Stimulated activated CD4-positive, alpha-beta T cell treated with anti-CD3 and anti-CD28 coated beads, Interleukin-12 subunit alpha, Interleukin-12 subunit beta, amount 100 ng/mL, for 48 hours (primary cell): ENCODE results near the gene EPYC.
"Not testable (repeated sequence)": the region's sequence is repeated elsewhere in the genome, so short reads cannot be mapped to it uniquely, and the experiment has no call there.

Experiments
- DNase-seq, 3 donors: peaks; one replicate each; pipeline ENCODE4 v3.0.0-alpha.2; 2020; ENCODE audit warnings: low read depth in 2 of 3, low spot score in 1 of 3

Gene EPYC

DNA sequence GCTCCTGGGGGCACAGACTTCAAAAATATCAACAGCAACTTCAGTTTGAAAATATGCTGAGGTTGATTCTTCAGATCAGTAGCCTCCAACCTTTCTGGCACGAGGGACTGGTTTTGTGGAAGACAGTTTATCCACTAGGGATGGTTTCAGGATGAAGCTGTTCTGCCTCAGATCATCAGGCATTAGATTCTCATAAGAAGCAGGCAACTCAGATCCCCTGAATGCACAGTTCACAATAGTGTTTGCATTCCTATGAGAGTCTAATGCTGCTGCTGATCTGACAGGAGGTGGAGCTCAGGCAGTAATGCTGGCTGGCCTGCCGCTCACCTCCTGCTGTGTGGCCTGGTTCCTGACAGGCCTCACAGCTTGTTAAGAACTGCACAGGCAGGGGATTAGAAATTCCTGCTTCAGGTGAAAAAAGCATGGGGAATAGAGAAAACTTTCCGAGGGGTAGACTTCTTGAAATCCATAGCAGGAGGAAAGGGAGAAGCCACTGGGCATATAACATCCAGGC is 12.8 kb downstream of the EPYC start:
- no peak for DNase-seq

DNA sequence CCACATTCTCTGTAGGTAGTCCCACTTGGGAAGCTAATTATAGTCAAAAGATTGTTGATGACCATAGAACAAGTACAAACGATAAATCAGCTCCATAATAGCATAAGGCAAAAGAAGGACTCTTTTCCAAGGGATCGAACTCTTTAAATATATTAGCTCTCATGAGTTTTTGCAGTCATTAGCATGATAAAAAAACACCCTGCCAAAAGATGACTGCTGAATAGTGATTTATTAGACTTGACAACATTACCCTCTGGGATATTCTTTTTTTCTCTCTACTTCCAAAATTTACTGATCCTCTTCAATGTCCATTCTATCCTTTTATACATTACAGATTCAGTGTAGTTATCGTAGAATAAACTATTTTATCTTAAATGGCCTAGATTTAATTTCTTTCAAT is 14.2 kb downstream of the EPYC start:
- no peak for DNase-seq

DNA sequence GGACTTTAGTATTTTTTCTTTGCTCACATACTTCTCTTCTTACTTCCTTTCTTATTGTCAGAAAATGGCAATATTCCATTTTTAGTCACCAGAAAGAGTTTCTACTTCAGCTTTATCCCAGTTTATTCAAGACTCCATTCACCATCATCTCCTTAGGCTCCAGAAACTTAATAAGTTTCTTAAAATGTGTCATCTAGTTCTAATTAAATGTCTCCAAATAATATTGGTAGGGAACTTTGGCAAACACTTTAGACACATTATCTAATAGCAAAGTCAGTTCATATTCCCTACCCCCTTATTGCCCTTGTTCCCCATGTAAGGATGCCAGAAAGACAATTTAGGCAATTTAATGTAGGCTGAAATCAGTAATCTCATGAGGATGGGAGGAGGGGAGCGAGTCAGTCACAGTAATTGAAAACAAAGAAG is 15.1 kb downstream of the EPYC start:
- DNase-seq: no peak

DNA sequence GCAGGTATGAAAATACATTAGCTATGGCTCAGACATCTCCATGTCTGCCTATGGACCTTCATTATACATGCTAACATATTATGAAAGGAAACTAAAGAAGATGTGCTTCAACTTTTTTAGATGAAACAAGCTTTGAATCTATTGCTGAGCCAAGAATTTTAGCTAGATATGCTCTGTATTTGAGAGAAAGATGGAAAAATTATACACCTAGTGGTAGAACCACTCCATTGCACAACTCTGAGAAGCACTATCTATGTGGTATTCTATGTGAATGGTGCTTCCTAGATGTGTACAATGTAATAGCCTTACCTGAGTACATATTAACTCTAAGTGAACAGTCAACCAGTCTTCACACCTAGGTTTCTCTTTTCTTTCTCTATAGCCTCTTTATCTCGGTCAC is 17.3 kb downstream of the EPYC start:
- DNase-seq: no peak

DNA sequence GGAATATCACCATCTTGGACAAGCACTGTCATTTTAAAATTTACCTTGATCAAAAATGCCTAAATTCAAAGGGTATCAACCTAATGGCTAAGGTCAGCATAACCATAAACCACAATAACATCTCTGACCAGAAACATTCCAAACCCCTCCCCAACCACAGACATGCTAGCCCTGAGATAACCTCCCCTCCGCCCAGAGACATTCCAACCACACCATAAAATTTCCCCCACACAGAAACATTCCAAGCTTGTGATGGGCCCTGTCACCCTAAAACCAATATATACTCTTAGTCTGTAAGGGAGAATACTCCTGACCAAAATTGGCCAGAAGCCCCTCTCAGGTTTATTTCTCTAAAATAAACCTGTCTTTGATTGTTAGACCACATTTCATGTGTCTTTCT is 17.7 kb downstream of the EPYC start:
- no peak for DNase-seq

DNA sequence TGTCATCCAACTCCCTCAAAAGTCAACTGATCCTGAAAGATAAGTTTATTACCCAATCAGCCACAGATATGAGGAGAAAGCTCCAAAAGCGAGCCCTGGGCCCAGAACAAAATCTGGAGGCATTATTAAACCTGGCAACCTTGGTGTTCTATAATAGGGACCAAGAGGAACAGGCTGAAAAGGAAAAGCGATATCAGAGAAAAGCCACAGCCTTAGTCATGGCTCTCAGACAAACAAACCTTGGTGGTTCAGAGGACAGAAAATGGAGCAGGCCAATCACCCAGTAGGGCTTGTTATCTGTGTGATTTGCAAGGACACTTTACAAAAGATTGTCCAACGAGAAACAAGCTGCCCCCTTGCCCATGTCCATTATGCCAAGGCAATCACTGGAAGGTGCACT is 19.4 kb downstream of the EPYC start:
- DNase-seq: not testable (repeated sequence)

DNA sequence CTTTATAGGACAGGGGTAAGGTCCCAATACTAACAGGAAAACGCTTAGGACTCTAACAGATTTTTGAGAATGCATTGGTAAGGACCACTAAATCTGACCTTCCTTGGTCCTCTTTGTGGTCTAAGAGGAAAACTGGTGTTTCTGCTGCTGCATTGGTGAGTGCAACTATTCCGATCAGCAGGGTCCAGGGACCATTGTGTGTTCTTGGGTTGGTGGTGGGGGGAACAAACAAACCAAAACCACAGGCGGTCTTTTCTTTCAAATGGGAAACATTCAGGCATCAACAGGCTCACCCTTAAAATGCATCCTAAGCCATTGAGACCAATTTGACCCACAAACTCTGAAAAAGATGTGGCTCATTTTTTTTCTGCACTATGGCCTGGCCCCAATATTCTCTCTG is 20.7 kb downstream of the EPYC start:
- DNase-seq: no peak

DNA sequence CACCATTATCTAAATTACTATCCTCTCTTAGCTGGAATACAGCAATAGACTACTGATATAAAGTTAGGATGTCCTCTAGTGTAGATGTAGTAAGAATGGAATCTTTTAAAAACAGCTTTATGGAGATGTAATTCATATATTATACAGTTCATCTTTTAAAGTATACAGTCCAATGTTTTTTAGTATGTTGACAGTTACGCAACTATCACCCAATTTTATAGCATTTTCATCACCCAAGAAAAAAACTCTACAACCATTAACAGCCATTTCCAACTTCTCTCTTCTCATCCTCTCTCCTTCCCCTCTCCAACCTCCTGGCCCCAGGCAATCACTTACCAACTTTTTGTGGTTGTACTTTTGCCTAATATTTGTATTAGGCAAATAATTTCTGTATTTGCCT is 22.6 kb downstream of the EPYC start:
- no peak for DNase-seq

DNA sequence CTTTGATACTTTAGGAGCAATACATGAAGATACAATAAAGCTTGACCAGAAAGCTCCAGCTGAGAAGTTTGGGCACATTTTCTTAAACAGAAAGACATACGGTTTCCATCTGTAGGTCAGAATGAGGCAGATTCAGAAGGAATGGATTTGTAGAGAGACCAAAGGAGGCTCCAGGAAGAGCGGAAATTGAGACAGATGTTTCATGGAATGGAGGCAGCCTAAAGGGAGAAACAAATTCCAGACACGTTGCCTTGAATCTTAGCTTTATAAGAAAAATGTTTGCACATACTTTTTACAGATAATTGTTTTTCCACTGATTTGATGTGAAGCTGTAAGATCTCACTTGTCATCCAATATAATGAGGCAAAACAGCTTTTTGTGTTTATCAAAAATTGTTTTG is 24.8 kb downstream of the EPYC start:
- DNase-seq: no peak

DNA sequence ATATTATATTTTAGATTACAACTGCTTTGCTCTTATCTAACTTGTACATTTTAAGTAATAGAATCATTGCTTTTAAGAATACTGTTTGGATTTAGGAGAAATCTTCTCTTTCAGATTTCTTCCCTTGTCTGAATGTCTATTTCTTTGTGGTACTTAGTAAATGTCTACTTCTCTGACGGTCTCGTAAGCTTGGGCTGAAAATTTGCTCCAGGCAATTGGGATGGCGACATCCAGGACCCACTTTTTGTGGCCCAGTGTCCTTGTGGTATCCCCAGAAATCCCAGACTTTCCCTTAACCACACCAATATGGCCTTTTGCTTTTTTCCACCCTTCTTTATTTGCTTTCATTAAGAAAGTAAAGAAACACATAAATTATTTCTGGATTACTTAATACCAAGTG is 25.8 kb downstream of the EPYC start:
- no peak for DNase-seq

DNA sequence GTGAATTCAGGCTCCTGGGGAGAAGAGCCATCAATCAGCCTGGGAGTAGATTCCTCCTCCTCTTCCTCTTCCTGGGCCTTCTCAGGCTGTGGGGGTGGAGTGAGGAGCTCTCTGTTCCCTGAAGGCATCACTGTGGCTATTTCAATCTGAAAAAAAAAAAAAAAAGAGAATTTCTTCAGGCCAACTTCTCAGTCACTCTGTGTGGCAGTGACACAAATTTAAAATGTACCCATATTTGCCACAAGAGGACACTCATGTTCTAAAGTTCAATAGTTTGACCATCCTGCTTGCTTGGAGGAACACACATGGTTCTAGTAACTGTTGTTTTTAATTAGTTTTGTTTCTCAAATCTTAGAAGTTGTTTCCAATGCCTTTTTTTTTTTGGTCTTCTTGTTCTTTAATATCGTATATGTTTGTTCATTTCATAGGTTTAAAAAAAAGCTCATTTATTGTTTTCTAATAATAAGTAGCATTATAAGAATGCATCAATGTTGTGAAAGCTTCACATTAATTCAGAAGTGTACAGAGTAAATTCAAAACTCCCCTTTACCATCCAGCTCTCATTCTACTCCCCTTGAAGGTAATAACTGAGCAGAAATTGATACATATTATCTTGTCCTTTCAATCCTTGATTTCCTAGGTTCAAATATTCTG is 26.5 kb downstream of the EPYC start:
- DNase-seq: no peak

DNA sequence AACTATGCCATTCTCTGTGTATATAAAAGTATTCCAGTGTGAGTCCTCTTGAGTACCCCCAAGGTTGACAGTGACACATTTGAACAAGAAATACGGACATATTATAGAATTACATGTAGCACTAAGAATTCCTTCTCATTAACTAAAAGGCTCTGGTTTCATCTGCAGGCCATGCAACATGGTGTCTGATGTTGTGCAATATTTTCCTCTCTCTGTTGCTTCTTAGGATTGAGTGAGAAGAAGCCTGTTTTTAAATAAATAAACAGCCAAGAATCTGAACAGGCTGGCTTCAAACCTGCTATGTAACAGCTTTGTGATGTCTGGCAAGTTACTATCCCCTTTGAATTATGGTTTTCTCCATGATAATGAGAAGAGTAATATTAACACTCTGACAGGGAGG is 27.5 kb downstream of the EPYC start:
- no peak for DNase-seq

DNA sequence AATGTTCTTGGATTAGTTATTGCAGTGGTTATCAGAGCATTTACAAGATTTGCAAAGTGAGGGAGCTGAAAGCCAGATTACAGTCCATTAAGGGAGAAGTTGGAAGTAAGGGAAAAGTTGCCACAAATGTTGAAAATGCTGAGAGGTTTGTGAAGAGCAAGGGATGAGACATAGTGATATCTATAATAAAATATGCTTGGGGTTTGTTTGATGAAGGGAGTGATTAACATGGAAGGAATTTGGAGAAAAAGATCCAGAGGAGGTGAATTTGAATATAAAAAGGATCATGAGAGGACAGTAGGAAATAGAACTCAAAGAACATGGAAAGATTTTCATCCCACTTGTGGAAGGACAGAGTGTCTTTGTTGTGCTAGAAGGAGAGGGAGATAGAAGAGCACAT is 30.5 kb downstream of the EPYC start:
- no peak for DNase-seq

DNA sequence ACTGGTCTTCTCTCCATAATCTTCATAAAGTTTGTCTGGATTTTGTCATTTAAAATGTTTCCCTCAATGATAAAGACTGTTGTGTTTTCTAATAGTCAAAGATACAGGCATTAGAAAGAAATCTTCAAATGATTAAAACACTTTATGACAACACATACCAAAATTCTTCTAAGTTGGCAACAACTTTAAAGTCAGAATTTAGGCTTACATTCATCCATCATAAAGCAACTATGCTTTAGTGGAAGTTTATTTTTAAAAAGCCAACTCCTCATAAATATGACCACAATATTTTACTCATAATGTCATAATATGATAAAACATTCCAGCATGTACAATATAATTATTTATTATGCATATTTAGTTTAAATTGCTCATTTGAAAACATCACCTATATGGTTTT is 32.5 kb downstream of the EPYC start:
- DNase-seq: no peak

DNA sequence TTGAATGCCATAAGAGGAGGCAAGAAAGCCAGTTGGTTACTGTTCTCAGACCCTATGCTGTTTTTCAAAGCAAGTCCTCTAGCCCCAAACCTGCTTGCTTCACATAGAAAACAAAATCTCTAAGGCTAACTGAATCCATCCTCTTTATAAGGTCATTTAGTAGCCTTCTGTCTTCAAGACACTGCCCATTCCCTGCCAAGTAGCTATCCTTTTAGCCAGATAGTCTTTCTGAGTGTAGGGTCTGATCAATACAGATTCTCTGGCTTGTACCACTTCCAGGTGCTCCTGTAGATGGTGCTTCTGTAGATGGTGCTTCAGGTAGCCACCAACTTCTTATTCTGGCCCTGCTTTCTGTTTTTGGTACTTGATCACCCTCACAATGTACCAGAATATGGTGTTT is 33.9 kb downstream of the EPYC start:
- no peak for DNase-seq

DNA sequence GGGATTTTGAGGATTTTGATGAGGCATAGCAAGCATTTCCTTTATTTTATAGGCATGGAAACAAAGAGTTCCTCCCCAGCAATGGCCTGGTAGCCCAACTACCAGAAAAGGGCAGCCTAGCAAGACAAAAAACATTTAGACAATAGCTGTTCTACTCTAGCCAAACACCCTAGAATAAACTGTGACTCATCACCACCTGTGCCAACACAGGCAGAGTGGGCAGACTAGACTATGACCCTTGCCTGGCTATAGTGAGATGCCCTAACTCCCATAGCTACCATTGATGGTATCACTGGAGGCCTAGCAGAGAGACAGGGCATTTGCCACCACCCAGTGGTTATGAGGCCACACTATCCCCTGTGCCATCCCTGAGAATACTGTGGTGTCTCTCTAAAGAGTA is 34.3 kb downstream of the EPYC start:
- no peak for DNase-seq

DNA sequence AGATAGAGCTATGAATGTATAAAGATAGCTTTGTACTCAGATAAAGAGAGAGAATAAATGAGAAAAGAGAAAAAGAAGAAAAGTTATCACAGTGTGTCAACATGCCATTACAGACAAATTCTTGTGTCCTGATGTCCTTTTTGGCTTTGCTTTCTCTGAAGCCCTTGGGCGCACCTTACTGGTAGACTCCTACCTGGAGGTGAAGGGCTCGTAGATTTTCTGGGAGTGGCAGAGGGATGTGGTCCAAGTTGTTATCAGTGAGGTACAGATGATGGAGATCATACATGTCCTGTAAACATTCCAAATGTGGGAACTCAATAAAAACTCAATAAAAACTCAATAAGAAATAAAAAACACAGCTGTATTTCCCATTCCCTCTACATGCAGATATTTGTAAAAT is 34.9 kb downstream of the EPYC start:
- no peak for DNase-seq

DNA sequence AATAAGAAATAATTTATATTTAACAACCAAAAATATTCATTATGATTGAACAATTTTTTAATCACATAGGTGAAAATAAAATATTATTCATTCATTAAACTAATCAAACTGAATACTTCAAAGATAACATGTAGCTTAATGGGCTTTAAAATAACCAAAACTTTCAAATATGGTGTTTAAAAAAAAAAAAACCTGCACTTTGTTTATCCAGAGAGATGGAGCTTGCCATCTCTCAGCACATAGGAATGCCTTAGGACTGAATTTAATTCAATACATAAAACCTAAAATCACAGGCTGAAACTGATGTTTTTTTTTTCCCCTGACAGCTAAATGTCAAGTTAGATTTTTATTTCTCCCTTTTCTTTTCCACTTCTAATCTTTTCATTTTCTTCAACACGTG is 35.4 kb downstream of the EPYC start:
- no peak for DNase-seq

DNA sequence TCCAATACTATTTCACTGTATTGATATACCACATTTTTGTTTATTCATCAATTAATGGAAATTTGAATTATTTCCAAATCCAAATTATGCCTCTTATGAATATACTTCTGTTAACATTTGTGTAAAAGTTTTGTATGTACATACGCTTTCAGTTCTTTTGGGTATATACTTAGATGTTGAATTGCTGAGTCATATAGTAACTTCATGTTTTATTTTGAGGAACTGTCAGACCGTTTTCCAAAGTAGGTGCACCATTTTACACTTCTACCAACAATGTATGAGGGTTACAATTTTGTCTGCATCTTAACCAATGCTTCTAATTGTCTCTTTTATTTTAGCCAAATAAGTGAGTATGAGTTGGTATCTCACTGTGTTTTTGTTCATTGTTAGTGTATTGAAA is 39.6 kb downstream of the EPYC start:
- DNase-seq: no peak

DNA sequence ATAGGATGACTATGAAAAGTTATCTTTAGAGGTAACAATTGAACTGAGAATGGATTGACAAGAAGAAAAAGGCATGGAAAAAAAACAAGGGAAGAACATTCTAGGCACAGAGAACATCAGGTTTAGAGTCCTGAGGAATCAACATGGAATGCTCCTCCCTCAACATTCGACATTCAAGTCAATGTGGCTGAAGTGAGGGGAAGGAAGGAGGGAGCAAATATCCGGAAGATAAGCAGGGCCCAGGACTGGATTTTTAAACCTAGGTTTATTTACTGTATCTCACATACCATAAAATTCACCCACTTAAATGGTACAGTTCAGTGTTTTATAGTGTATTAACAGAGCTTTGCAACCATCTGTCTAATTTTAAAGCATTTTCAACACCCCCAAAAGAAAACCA is 40.2 kb downstream of the EPYC start:
- no peak for DNase-seq

DNA sequence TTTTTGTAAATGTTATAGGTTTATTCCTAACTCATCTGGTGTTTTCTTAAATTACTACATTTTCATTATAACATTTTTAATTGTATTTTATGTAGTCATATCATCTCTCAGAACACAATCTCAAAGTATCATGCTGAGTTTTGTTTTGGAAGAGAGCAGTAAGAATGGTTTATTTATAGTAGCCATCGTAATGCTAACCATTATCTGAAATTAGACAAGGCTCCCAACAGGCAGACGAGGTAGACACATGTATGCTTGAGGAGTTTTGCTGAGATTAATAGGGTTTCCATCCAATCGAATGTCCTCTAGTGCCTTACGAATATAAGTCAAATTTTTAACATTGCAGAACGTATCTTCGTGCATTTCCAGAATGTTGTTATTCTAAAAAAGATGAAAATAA is 40.8 kb downstream of the EPYC start:
- no peak for DNase-seq

DNA sequence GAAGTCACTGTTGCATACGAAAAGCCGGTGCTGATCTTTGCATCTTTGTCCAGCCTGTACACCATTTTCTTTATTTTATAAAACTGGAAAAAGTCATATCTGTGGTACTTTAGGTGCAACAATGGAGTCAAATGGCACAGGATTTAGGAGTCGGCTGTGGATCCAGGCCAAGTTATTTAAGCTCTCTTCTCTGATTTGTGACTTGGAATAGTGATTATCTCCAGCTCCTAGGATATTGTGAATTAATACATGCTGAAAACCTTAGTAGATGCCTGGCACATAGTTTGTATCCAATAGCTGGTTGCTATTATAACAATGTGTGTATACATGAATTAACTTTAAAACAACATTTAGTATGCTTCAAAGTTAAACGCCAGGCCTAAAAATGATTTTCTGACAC is 43.6 kb downstream of the EPYC start:
- no peak for DNase-seq

DNA sequence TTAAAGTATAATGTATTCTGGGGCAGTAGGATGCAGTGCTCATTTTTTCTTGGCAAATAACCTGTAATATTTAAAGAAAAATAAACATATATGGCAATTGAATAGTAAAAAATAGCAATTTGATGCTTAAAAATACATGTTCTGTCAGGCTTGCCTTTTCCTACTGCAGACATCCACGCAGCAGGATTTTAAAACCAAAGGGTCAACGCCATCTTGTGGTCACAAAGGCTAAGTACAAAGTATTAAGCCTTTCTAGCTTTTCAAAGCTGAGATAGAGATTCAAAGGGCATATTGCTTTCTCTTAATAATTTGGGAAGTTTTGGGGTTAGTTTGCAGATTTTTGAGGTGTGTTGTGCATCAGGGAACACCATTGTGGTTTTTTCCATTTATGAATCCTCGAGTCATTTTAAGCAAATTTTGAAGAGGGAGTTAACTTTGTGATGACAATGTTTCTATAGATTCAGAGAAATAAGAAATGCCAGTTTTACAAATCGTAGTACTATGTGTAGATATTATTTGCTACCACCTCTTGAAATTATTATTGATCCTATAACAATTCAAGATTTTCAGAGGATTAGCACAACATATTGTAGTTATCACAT is 45.1 kb downstream of the EPYC start:
- DNase-seq: peak in 1 of 3 donors; percentile 12
